Measurements from ENCODE around the gene TRAP1.

TRAP1 gene

GRCh38 chr16:3717235-3718018, at the start of gene TRAP1:
Gene TRAP1, minus strand, starts transcription at chr16:3717524. Its CDS starts 16 bp downstream, at chr16:3717508.
- peak within 1 kb of the TSS; percentile 95 for H3K4me3 ChIP-seq (ENCODE audit: low read depth, low read length)
- TF ChIP-seq CTCF (IDR thresholded peaks at IDR 0.05; ENCODE audit: low read depth, low read length) = no peak

GRCh38 chr16:3766177-3766576, 48.9 kb upstream of the TRAP1 start:
- H3K4me3 ChIP-seq (ENCODE audit: low read depth, low read length) = no peak overlapping the region
- no peak for TF ChIP-seq CTCF (IDR thresholded peaks at IDR 0.05; ENCODE audit: low read depth, low read length)

GRCh38 chr16:3764409-3764808, 47.1 kb upstream of the TRAP1 start:
- no peak for TF ChIP-seq CTCF (IDR thresholded peaks at IDR 0.05; ENCODE audit: low read depth, low read length)
- H3K4me3 ChIP-seq (ENCODE audit: low read depth, low read length) = no peak overlapping the region

GRCh38 chr16:3762107-3762750, 44.9 kb upstream of the TRAP1 start:
- no peak for TF ChIP-seq CTCF (IDR thresholded peaks at IDR 0.05; ENCODE audit: low read depth, low read length)
- no peak overlapping the region for H3K4me3 ChIP-seq (ENCODE audit: low read depth, low read length)

- TF ChIP-seq CTCF (IDR thresholded peaks at IDR 0.05; ENCODE audit: low read depth, low read length) = no peak
- no peak overlapping the region for H3K4me3 ChIP-seq (ENCODE audit: low read depth, low read length)
These were observed 44.2 kb upstream of the TRAP1 start for GRCh38 chr16:3761375-3762106.

- no peak for TF ChIP-seq CTCF (IDR thresholded peaks at IDR 0.05; ENCODE audit: low read depth, low read length)
- no peak overlapping the region for H3K4me3 ChIP-seq (ENCODE audit: low read depth, low read length)
These were observed 43.2 kb upstream of the TRAP1 start for GRCh38 chr16:3760518-3760917.

GRCh38 chr16:3759736-3760135, 42.4 kb upstream of the TRAP1 start:
- no peak for TF ChIP-seq CTCF (IDR thresholded peaks at IDR 0.05; ENCODE audit: low read depth, low read length)
- no peak overlapping the region for H3K4me3 ChIP-seq (ENCODE audit: low read depth, low read length)

All from WI38 (cell line).